GM20000 (cell line): ENCODE results near the gene PPIB.
A peak's percentile ranks its signal among the peaks of the same experiment; 100 is the strongest.

Experiments
- DNase-seq: peaks from one replicate; pipeline ENCODE4 v3.0.0; 2012; ENCODE audit warnings: low spot score
- TF ChIP-seq, protein P1 (sequence below): IDR thresholded peaks from 2 replicates; pipeline ENCODE4 v1.5.1; 2012; ENCODE audit warnings: mild to moderate bottlenecking, control low read depth; ENCODE audit errors: extremely low read depth, missing control alignments

PPIB gene

DNA sequence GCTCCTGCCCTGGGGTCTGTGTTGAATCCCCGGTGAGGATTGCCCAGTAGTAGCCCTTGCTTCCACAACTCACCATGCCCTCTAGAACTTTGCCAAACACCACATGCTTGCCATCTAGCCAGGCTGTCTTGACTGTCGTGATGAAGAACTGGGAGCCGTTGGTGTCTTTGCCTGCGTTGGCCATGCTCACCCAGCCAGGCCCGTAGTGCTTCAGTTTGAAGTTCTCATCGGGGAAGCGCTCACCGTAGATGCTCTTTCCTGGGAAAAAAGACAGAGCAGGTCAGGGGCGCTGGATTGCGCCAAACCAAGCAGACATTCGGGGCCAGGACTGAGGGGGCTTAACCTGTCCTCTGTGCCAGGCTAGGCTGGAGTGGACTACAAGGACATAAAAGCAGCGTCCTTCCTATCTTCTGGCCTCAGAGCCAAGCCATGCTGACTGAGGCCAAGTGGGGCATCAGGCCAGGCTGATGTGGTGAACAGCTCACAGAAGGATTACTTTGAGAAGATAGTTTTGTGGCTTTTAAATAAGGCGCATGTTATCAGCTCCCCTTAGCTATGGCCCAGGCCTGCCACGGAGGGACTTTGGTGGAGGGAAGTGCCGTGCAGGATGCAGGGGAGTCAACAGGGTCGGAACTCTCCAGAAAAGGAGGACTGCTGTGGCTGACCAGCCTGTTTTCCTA, 6.0 kb downstream of the PPIB start:
- TF ChIP-seq, protein P1, sequence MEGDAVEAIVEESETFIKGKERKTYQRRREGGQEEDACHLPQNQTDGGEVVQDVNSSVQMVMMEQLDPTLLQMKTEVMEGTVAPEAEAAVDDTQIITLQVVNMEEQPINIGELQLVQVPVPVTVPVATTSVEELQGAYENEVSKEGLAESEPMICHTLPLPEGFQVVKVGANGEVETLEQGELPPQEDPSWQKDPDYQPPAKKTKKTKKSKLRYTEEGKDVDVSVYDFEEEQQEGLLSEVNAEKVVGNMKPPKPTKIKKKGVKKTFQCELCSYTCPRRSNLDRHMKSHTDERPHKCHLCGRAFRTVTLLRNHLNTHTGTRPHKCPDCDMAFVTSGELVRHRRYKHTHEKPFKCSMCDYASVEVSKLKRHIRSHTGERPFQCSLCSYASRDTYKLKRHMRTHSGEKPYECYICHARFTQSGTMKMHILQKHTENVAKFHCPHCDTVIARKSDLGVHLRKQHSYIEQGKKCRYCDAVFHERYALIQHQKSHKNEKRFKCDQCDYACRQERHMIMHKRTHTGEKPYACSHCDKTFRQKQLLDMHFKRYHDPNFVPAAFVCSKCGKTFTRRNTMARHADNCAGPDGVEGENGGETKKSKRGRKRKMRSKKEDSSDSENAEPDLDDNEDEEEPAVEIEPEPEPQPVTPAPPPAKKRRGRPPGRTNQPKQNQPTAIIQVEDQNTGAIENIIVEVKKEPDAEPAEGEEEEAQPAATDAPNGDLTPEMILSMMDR, result no peak
- DNase-seq, result no peak

DNA sequence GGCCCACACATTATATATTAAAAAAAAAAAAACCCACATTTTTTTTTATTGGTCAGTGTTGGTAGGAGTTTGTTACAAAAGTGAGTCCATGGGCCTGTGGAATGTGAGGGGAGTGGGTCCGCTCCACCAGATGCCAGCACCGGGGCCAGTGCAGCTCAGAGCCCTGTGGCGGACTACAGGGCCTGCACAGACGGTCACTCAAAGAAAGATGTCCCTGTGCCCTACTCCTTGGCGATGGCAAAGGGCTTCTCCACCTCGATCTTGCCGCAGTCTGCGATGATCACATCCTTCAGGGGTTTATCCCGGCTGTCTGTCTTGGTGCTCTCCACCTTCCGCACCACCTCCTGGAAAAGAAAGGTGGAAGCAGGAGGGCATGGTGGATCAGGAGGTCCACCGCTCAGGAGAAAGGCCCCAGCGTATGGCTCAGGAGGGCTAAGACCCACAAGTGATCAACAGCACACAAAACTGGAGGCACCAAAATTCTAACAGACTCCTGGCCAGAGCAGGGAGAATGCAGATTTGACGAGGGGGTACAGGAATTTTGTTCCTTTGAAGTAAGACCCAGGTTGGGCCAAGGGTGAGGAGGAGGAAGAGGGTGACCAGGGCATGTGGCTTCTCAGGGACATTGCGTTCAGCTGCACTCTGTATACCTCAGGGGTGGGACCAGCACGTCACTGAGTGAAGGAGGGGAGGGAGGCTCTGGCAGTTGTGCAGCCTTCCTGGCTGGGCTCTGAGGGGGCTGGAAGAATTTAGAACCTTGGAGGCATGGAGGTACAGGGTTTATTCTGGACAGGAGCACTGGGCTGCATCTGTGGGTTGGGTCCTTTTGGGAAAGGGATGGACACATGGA, 6.8 kb downstream of the PPIB start:
- TF ChIP-seq, protein P1, result no peak
- no peak for DNase-seq

- TF ChIP-seq, protein P1, result peak; percentile 100
- DNase-seq, result peak; percentile 92
Measured at GRCh38 chr15:64153480-64154367, 9.1 kb downstream of the PPIB start.

GRCh38 chr15:64152507-64153387, 10.1 kb downstream of the PPIB start:
- peak; percentile 58 for DNase-seq

DNA sequence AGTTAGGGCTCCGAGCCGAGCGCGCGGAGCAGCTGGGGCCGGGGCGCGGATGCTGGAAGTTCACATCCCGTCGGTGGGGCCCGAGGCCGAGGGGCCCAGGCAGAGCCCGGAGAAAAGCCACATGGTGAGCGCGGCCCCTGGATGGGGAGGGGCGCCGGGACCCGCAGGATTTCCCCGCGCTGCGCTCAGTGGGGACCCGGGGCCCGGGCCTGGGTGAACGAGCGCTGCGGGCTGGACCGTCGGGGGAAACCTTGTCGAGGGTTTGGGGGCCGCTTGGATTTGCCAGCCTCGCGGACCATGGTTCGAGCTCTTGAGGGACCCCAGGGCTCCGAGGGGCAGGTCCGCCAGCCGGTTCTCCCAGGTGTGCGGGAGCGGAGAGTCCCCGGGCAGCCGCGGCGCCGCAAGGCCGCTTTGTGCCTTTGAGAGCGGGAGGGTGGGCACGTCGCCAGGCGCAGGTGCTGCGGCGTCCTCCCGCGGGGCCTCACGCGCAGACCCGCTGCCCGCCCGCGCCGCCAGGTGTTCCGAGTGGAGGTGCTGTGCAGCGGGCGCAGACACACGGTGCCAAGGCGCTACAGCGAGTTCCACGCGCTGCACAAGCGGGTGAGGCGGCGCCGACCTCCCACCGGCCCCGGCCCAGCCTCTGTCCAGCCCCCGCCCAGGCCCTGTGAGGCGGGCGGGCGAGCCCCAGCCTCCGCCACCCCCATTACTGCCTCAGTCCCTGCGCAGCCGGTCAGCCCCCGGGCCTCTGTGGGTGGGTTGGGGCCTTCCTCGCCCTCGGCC, 10.9 kb downstream of the PPIB start, which contains the start of gene SNX22:
Gene SNX22, plus strand, starts transcription at position 5 of the 780 bp plus-strand sequence. Its CDS starts 45 bp downstream, at position 50.
- no peak for DNase-seq
- TF ChIP-seq, protein P1, result no peak

More at GRCh38 chr15:64152507-64153387, 10.1 kb downstream of the PPIB start:
- TF ChIP-seq, protein P1, result no peak
